GM19463 (cell line): Measurements from ENCODE around the gene MACROD2.

Source experiments
- ATAC-seq: cut with Tn5 transposase; IDR thresholded peaks from one replicate; pipeline ENCODE4 v1.9.1; 2021; ENCODE audit warnings: mild to moderate bottlenecking, moderate library complexity; ENCODE audit not compliant: unreplicated experiment

MACROD2 gene

GRCh38 chr20:14838663-14839628 is 843.6 kb downstream of the MACROD2 start:
- peak; percentile 92 for ATAC-seq

GRCh38 chr20:14845199-14846160 is 850.2 kb downstream of the MACROD2 start:
- no peak for ATAC-seq

DNA sequence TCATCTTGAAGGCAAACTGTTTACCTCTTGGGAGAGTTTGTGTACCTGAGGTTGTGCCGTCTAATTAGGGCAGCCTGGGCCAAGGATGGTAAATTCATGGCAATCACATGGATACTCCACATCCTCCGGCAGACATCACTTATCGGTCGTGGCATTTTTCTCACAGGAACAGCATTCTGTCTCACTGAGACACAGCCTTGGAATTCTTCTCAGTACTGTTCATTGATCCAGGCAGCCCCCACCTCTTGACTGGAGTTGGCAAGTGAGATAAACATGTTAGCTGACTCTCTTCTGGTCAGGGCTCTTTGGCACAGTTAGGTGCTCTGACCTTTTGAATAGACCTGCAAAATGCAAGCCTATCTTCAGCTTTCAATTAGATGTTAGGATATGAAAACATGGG is 853.5 kb downstream of the MACROD2 start:
- no peak for ATAC-seq

GRCh38 chr20:14853079-14853478 is 857.8 kb downstream of the MACROD2 start:
- ATAC-seq: no peak

- ATAC-seq: no peak
Measured at GRCh38 chr20:14855171-14855570, 859.9 kb downstream of the MACROD2 start.

- ATAC-seq: no peak
Measured at GRCh38 chr20:14859627-14860026, 864.3 kb downstream of the MACROD2 start.

DNA sequence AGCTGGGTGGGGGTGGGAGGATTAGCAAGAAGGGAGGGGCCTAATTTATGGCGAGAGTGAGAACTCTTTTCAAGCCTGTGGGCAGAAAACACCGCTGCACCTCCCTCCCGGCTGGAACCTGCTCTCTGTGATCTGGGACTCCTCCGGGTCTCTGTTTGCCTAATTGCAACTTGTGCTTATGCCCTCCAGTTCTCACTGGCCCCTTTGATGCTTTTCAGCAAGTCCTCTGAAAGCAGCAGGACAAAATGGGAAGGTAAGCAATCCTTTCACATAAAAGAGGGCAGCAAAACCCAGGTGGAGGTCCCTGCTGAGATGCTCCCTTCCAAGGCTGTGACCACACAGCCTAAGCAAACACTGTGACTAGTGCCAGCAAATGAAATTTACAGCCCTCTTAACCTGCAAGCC is 865.1 kb downstream of the MACROD2 start:
- no peak for ATAC-seq

GRCh38 chr20:14861028-14861699 is 865.8 kb downstream of the MACROD2 start:
- no peak for ATAC-seq

DNA sequence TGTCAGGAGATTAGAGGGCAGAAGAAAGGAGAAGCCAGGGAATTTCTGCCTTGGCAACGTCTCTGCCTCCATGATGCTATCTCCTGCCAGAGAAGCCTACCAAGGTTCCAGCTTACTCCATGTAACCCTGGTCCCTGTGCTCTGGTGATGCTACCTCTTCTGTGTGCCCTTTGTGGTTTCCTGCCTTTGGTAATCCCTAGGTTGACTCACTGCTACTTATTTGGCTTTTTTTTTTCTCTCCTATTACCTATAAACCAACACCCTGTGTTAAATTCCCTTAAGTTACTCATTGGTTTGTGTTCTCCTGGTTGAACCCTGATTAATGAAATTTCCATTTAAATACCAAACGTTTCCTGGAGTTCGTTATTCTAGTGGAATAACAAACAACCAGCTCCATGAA is 869.9 kb downstream of the MACROD2 start:
- ATAC-seq: peak; percentile 51

GRCh38 chr20:14865731-14866130 is 870.4 kb downstream of the MACROD2 start:
- no peak for ATAC-seq

- no peak for ATAC-seq
Measured at GRCh38 chr20:14866841-14867514, 871.7 kb downstream of the MACROD2 start.

- ATAC-seq: no peak
Measured at GRCh38 chr20:14877301-14878028, 882.1 kb downstream of the MACROD2 start.

GRCh38 chr20:14878676-14879019 is 883.3 kb downstream of the MACROD2 start:
- ATAC-seq: no peak

DNA sequence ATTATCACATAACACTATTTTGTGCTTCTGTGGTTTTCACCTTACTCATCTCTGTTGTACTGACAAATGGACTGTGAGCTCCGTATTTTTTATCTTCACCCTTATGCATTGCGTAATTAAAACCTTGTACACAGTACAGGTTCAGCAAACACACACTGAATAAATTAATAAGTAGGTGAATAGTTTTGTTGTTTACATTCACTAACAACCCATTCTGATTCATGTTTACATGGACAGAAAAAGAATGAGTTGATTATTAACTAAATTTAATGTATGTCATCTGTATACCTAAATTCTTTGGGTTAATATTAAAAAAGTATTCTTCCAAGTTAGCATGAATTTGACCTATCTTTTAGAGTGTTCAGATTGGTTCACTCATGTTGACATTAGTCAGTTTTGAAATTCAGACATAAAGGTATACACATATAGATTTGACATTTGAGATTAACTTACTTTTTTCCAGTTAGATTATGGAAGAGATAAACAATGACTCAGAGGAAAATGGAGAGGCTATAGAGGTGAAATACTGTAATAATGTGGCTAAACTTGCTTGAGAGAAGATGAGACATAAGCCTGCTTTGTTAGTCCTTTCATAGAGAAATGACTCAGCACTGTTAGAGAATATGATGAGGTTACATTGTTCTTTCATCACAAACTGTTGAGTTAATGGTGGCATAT is 883.8 kb downstream of the MACROD2 start:
- ATAC-seq: peak; percentile 77

GRCh38 chr20:14879839-14880238 is 884.5 kb downstream of the MACROD2 start:
- ATAC-seq: no peak

GRCh38 chr20:14881518-14881917 is 886.2 kb downstream of the MACROD2 start:
- ATAC-seq: no peak

- no peak for ATAC-seq
Measured at GRCh38 chr20:14882157-14882556, 886.8 kb downstream of the MACROD2 start.

- ATAC-seq: no peak
Measured at GRCh38 chr20:14882846-14883245, 887.5 kb downstream of the MACROD2 start.

DNA sequence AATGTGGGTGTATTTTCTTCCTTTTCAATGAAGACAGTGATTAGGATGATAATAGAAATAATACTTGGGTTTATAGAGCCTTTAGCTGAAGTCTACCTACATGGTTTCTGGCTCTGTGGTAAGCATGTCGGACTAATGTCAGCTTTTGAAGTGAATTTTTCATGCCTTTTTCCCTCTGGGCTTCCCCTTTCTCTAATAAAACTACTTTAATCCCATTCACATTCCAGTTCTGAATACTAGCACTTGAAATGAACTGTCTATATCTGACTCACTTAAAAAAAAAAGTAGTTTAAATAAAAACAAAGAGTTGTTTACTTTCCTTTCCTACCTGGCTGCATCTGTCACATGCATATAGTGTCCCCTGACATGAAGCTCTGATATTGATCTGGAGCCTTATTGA is 888.0 kb downstream of the MACROD2 start:
- ATAC-seq: no peak
